ENCODE measurements around the gene P3H4.
"Not testable (repeated sequence)": the region's sequence is repeated elsewhere in the genome, so short reads cannot be mapped to it uniquely, and the experiment has no call there.

Gene P3H4

DNA sequence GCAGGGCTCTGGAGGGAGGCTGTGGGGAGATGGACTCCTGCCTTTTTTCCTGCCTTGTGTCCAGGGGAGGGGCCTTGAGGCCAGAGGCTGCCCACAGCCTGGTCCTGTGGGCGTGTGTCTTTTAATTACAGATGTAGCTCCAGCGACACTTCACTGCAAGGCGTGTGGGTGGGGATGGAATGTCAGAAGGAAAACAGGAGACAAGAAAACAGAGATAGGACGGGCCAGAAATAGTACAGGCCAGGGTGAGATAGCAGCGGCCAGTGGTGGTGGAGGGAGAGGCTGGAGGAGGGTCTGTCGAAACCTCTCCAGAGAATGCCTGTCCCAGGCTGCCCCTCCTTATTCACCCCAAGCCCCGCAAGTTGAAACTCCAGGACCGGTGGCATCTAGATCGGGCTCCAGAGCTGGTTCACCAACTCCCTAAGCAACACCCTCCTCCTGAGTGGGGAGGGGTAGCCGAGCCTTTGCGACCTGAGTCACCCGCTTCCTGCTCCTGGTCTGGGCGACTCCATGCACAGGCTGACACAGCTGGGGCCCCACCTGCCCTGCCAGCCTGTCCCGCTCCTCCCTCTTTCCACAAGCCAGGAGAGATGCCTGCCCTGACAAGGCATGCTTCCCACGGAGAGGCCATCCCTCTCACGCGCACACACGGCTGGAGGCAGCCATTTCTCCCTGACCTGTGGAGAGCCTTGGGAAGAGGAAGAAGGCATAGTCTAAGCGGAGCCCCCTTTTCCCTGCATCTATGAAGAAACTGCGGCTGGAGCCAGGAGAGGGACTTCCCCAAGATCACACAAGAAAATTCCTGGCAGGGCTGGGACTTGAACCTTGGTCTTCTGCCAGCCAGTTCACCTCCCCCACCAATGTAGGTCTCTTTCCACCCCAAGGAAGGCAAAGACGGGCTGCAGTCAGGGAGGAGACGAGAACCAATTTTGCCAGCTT lies 18.6 kb downstream of the P3H4 start:
- no peak for DNase-seq (ENCODE audit: low read depth)

DNA sequence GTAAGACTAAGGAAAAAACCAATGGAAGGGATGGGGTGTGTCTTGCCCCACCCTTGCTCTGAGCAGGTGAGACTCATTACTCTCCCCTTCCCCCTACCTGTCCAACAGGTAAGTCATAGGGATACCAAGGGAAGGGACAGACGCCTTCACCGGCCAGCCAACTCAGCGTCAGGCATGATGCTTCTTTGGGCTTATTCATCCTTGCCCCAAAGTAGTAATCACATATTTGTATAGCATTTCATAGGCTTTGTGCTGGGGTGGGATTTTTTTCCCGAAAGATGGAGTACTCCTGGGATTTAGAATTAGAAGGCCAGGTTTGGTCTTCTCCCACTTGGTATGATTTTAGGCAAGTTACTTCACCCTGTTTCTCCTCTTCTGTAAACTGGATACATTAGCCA lies 24.7 kb downstream of the P3H4 start:
- DNase-seq (ENCODE audit: low read depth): no peak

DNA sequence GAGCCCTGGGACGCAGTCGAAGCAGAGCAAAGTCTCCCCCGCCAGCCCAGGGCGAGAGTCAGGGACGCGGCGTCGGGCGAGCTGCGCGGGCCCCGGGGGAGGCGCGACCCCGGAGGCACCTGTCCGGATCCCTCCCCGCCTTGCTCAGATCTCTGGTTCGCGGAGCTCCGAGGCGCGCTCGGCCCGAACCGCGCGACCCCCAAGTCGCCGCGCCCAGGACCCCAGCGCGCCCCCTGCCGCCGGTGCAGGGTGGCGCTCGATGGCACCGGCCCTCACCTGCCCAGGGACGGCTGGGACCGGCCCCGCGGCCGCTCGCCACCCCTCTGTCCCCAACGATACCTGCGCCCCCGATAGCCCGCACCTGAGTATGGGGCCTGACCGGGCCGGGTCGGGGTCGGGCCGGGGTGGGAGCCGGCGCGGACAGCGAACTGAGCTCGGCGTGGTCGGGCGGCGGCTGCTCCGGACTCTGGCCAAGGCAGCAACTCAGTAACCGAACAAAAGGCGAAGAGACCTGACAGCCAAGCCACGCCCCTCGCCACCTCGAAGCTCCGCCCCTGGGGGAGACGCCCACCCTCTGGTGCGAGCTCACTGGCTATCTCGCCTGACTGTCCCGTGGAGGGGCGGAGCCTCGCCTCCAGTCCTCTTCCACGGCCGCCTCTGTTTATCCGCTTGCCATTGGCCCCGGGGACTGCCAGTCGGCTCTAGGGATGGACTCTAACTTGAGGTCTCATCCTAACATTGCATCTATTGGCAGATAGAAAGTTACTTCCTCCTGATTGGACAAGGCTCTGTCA lies 25.3 kb downstream of the P3H4 start, which contains the start of gene JUP:
Gene JUP, minus strand, starts transcription at position 485 of the 794 bp plus-strand sequence. CDS start 14,857 bp downstream, outside the sequence.
- peak; percentile 72 for DNase-seq (ENCODE audit: low read depth)

DNA sequence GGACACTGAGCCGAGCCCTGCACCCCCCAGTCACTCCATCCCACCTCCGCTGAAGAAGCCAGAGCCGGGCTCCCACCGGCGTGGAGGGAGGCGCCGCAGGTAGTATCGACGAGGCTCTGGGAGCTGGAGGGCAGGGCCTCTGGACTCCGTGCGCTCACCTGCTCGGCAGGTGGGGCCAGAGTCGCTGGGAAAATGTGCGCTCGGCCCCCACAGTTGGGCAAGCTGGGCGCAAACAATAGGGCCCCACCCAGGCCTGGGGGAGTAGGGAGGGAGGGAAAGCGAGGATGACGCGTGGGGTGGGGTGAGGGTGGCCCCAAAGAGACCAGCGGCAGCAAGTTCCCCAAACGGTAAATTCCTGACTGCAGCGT lies 25.9 kb downstream of the P3H4 start:
- DNase-seq (ENCODE audit: low read depth): no peak

DNA sequence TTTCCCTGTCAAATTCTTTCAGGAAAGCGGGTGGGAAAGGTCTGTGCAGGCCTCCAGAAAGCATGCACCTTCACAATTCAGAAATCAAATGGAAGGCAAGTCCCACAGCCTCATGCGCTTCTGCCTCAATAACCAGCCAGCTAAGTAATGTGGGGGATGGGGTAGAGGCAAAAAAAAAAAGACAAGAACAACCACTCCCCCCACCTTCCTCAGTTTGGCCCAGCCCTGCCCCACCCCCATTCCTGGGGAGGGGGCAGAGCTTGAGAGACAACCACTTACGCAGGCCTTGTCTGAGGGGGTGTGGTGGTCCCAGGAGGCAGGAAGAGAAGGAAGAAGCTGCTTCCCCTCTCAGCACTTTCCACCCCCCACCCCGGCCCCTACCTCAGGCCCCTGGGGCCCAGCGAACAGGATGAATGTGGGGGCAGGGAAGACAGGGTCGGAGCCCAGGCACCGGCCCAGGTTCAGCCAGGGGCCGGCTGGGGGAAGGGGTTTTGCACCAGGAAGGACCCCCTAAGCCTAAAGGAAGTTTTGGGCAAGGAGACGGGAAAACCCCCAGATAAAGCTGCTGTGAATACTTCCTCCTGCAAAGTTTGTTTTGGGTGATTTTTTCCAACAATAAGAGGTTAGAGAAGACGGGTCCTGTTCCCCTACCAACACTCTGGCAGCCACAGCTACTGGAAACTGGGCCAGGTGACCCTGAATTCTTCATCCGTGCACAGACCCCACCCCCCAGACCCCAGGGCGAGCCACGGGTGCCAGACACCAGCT lies 26.5 kb downstream of the P3H4 start:
- DNase-seq (ENCODE audit: low read depth): no peak

DNA sequence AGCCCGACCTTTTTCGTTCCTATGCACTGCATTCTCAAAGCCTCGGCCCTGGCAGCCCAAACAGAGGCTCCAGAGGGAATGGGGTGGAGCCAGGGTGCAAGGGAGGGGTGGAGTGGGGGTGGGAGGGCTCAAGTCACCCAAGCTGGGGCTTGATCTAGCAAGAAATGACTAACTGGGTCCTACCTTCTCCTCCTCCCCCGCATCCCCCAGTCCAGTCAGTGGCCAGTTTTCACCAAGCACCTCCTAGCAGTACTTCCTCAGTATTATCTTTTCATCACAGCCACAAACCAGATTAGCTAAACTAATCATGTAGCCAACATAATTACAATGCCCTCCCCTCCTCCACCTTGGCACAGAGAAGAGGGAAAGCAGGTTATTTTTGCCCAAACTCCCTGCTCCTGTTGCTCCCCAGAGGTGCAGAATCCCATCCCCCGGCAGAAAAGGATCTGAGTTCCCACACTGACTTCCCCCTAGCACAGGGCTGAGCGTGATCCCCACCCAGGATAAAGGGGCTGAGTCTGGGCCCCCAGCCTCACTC lies 27.5 kb downstream of the P3H4 start:
- DNase-seq (ENCODE audit: low read depth): no peak

DNA sequence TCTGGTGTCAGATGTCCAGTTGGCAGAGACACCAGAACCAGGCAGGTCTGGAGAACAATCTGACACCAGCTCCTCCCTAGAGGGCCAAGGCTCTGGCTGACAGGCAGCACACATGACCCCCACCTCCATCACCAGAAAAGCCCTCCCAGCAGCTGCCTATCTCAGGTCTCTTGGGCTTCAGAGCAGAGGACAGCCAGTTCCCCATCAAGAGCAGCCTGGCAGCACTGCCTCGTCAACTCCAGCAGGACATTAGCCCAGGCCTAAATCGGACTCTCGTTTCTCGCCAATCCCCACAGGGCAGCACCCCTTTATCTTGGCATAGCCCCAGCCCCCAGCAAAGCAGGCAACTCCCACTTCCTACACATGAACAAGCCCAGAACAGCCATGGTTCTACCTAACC lies 29.6 kb downstream of the P3H4 start:
- DNase-seq (ENCODE audit: low read depth): no peak

DNA sequence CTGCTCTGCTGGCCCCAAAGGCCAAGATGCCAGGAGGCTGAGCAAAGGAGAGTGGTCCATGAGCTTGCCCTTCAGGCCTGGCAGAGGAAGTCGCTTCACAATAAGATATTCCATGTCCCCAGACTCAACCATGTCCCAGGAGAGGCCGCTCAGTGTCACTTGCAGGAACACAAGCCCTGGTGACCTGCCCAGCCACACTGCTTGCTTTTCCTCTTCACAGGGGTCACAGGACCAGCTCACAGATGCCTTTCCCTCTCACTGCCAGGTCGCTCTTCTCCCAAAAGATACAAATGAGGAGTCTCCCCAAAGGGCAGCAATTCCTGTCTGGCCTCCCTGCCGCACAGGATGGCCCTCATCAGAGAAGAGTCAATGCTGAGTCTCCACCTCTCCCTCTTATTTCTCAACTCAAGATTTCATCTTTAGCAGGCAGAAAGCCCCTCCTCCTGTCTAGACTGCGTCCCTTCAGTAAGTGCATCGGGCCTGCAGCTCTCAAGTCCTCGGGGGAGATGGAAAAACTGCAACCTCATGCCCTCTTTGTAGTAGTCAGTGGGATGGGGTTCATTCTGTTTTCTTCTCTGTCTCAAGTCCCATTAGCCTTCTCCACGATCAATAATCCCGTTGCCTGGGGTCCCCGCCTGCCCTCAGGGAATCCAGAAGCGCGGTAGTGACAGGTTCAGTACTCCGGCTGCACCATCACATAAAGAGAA lies 30.2 kb downstream of the P3H4 start:
- DNase-seq (ENCODE audit: low read depth): no peak

DNA sequence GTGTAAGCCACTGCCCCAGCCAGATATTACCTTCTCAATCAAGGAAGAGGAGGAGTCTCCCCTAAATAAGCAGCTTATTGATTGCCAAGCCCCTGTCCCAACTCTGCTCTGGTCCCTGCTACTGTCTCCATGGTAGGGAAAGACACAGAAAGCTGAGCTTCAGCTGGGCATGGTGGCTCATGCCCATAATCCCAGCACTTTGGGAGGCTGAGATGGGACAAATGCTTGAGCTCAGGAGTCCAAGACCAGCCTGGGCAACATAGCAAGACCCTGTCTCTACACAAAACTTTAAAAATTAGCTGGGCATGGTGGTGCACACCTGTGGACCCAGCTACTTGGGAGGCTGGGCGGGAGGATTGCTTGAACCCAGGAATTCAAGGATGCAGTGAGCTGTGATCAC lies 31.8 kb downstream of the P3H4 start:
- no peak for DNase-seq (ENCODE audit: low read depth)

DNA sequence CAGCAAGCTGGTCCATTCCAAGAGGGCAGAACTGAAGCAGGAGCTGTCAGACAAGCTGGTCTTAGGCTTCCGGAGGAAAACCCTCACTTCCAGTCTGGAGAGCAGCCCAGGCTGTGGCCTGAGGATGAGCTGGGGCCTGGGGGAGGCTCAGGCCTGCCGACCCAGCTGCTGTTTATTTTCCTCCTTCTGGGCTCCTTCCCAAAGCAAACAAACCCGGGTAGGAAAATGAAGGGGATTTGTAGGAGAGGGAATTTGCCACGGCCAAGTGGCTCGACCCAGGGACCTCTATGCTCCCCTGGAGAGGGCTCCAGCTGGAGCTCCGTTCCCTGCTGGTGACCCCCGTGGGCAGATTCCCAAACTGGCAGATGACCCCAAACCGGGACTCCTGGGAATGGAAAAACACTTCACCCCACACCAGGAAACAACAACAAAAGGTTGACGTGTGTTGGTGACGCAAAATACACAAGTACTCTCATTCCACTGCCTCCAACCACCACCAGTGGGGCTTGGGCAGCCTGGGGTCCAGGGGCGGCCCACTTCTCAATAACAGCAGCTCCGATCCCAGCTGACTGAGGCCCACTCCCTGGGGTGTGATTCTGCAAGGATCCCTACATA lies 34.1 kb downstream of the P3H4 start:
- DNase-seq (ENCODE audit: low read depth): no peak

DNA sequence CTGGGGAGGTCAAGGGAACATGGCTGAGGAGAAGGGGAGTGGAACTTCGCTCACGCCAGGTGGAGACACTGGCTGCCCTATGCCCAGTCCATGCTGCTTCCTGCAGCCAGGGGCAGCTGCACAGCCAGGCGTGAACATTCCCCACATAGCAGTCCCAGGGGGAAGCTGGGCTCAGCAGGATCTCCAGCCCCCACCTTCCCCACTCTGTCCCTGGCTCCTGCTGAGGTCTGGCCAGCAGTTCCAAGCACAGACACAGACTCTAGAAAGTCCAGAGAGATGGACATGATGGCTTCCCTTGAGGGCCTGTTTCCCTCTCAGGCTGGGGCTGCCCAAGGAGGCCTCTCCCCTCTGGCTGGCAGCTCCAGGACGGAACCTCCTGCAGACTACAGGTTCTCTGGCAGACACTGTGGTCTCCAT lies 34.6 kb downstream of the P3H4 start:
- DNase-seq (ENCODE audit: low read depth): no peak

DNA sequence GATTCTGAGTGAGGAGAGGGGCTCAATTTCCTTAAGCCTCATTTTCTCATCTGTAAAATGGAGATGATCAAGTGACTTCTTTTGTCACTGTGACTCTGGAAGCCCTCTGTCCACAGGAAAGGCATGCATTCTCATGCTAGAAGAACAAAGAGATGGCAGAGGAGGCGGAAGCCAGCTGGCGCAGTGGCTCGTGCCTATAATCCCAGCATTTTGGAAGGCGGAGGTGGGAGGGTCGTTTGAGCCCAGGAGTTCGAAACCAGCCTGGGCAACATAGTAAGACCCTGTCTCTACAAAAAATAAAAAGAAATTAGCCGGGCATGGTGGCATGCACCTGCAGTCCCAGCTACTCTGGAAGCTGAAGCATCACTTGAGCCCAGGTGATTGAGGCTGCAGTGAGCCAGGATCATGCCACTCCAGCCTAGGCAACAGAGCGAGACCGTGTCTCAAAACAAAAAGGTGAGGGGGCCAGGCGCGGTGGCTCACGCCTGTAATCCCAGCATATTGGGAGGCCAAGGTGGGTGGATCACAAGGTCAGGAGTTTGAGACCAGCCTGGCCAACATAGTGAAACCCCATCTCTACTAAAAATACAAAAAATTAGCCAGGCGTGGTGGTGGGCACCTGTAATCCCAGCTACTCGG lies 35.4 kb downstream of the P3H4 start:
- not testable (repeated sequence) for DNase-seq (ENCODE audit: low read depth)

DNA sequence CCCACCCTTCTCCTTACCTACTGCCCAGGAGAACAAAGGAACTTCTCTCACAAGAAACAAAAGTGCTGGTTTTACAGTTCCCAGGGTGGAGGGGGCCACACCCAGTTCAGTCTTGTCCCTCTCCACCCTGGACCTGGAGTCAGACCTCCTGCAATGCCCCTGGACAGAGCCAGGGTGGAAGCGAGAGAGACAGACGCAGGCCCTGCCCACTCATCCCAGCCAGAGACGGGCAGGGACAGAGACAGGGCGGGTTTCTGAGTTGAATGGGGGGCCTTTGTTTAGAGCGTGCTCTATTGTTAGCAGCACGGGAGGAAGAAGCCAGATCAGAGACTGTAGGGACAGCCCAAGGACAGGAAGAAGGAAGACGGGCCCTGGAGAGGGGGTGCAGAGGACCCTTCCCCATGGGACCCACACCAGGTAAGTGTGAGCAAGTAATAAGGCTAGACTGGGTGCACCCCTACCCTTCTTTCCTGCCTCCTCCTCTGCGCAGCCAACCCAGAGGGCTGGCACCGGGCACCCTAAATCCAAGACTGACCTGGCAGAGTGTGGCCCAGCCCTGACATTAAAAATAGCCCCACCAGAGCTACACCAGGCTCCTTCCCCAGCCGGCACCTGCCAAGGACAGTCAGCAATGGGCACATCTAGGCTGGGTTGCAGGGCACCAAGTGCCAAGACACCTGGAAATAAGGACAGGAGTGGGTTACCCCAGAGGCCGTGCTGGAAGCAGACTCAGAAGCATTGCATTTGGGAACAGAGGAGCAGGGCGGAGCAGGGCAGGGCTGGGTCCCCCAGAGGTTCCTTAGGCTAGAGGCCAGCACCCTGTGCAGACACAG lies 36.1 kb downstream of the P3H4 start:
- no peak for DNase-seq (ENCODE audit: low read depth)

DNA sequence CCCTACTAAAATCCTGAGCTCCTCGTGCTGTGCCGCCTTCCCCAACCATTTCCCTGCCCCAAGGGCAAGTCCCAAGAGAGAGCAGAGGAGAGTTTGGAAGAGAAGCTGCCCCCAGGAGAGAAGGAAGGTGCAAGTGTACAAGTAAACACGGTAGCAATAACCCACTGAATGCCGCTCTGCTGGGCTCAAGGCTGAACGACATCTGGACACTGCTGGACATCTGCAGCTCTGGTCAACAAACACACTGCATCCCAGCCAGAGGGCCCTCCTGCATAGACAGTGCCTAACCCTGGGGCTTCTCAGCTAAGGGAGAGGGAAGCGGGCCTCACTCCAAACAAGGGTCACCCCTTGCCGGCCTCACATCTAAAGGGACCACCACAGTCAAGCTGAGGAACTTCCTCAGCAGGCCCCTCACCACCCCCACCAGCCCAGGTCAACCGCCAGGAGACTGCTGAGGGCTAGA lies 38.0 kb downstream of the P3H4 start:
- DNase-seq (ENCODE audit: low read depth): no peak

DNA sequence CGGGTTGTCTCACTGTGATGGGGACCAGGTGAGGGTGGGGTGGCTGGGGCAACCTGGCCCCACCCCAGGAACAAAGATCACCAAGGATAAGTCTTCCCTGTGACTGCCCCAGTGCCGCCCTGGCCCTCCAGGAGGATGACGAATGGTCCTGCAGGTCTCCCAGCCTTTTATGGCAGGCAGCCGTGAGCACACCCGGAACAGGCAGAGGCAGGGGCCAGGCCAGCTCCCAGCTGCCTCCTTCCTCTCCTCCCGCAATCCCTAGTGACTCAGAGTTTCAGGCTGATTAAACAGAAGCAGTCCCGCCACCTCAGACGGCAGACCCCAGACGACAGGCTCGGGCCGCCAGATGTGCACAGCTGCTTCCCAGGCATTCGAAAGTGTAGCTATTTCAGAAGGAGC lies 38.6 kb downstream of the P3H4 start:
- DNase-seq (ENCODE audit: low read depth): no peak

DNA sequence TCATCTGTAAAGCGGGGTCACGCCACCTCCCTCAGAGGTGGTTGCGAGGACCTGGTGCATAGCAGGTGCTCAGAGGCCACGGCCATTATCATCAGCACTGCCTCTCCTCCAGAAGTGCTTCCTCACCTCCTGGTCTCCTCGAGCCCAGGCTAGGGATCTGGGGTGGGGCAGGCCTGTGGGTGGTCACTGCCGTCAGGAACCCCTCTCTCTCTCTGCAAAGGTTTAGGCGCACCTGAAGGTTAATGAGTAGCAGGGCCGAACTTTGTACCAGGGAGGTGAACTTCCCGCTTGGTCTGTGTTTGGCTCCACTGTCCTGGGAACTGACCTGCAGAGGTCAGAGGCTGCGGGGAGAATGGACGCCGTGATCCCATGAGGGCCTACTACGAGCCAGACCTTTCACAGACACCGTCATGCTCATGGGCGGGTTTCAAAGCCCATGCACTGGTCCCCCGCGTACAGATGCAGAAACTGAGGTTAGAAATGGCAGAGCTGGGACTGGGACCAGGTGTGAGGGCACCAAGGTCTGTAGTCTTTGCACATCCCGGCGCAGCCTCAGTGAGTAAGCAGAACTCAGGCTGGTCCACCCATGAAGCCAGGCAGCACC lies 39.1 kb downstream of the P3H4 start:
- DNase-seq (ENCODE audit: low read depth): no peak

DNA sequence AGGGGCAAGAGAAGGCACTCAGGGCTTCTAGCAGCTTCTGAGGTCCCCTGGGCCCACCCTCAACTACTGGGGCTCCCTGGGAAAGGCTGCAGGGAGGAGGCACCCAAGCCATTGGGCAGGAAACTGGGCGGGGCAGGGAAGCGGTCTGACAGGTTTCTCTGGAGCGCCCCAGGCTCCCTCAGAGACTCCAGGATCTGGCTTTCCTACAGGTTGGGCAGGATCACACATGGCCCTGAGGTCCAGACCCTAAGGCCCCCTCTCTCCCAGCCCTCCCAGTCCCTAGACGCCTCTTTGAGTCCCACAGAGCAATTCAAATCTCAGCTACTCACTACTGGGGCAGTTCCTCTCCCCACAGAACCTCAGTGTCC lies 39.5 kb downstream of the P3H4 start:
- DNase-seq (ENCODE audit: low read depth): no peak

DNA sequence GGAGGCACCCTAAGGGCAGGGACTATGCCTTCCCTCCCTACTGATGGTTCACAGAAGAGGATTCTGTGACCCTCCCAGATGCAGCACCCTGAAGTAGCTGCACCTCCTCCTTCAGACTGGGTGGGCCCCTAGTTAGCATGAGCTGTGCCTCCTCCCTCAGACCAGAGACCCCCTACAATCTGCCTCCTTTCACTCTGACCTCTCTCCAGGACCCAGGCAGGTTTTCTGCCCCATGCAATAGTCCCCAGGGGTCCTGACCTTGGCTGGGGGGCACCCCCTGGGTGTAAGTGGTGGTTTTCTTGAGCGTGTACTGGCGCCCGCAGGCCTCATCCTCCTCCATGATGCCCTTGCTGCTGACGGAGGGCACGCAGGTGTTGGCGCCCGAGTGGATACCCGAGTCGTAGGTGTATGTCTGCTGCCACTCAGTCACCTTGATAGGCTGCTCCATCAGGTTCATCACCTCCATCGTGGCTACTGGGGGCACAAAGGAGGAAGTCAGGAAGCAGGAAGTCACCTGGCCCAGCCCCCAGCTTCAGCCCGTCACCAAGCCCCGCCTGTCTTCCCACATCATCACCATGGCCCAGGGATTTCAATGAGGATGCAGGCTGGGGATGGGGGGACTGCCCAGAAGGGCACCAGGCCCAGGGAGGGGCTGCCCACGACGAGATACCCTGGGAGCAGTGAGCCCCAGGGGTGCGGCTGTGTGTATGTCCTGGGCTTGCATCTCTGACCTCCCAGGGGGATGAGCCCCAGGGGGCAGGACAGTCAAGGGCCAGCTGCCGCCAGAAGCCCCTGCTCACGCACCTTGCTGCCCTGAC lies 40.2 kb downstream of the P3H4 start:
- no peak for DNase-seq (ENCODE audit: low read depth)

Data from activated T-helper 1 cell treated with Interleukin-2 at 50 U/mL for 16 hours (primary cell).